SK-MEL-5 (cell line): Measurements from ENCODE around the gene SAMD4A. TPM values are rescaled to one million over a fixed set of nuclear protein-coding genes. Genes with fewer than 3 reads are reported as not detected.

Experiments
- DNase-seq: peaks from one replicate; pipeline ENCODE4 v3.0.0-alpha.2; 2016; ENCODE audit warnings: low read depth, low spot score
- in situ Hi-C: cut with HindIII; loops from 2 replicates; pipeline ENCODE4 v1.10.0; 2016; ENCODE audit warnings: low sequenced_read_pairs, high pct_unique_total_duplicates, low pct_unique_long_range_greater_than_20kb
- total RNA-seq: library from RNA; depleted of rRNA; stranded (reverse); fragments of >200 nt; shearing (Covaris generic); gene quantifications from 2 replicates; pipeline ENCODE4 v1.2.3, GENCODE V29; 2014

The SAMD4A gene
- total RNA-seq, 1 experiment from 2014 or later, result 16.2 TPM

- DNase-seq, result peak; percentile 81
- in situ Hi-C loops, result no loop called here
Measured at GRCh38 chr14:54722791-54723432, 156.0 kb downstream of the SAMD4A start.

- in situ Hi-C loops, result no loop called here
- DNase-seq, result no peak
Measured at GRCh38 chr14:54724123-54724522, 157.2 kb downstream of the SAMD4A start.

- DNase-seq, result peak; percentile 96
- in situ Hi-C loops, result no loop called here
Measured at GRCh38 chr14:54724676-54725325, 157.9 kb downstream of the SAMD4A start.

GRCh38 chr14:54725998-54726397 lies 159.1 kb downstream of the SAMD4A start:
- DNase-seq, result no peak
- in situ Hi-C loops, result no loop called here

GRCh38 chr14:54727929-54728328 lies 161.0 kb downstream of the SAMD4A start:
- DNase-seq, result no peak
- in situ Hi-C loops, result no loop called here

- no peak for DNase-seq
Measured at GRCh38 chr14:54728700-54729527, 162.0 kb downstream of the SAMD4A start.

GRCh38 chr14:54730156-54730961 lies 163.4 kb downstream of the SAMD4A start:
- in situ Hi-C loops, result no loop called here
- no peak for DNase-seq

More at GRCh38 chr14:54728700-54729527, 162.0 kb downstream of the SAMD4A start:
- in situ Hi-C loops, result no loop called here

GRCh38 chr14:54734966-54735365 lies 168.0 kb downstream of the SAMD4A start:
- DNase-seq, result no peak
- in situ Hi-C loops, result no loop called here

- DNase-seq, result no peak
- in situ Hi-C loops, result no loop called here
Measured at GRCh38 chr14:54735424-54735823, 168.5 kb downstream of the SAMD4A start.

- in situ Hi-C loops, result no loop called here
- no peak for DNase-seq
Measured at GRCh38 chr14:54737132-54737711, 170.3 kb downstream of the SAMD4A start.

- peak; percentile 85 for DNase-seq
- in situ Hi-C loops, result no loop called here
Measured at GRCh38 chr14:54738009-54738408, 171.1 kb downstream of the SAMD4A start.

- in situ Hi-C loops, result no loop called here
- DNase-seq, result no peak
Measured at GRCh38 chr14:54739514-54739913, 172.6 kb downstream of the SAMD4A start.

GRCh38 chr14:54742492-54743350 lies 175.8 kb downstream of the SAMD4A start:
- in situ Hi-C loops, result no loop called here
- DNase-seq, result no peak

GRCh38 chr14:54743382-54743781 lies 176.5 kb downstream of the SAMD4A start:
- no peak for DNase-seq
- in situ Hi-C loops, result no loop called here

GRCh38 chr14:54746019-54746418 lies 179.1 kb downstream of the SAMD4A start:
- in situ Hi-C loops, result no loop called here
- no peak for DNase-seq

- no peak for DNase-seq
- in situ Hi-C loops, result no loop called here
Measured at GRCh38 chr14:54747616-54748015, 180.7 kb downstream of the SAMD4A start.

- DNase-seq, result no peak
- in situ Hi-C loops, result no loop called here
Measured at GRCh38 chr14:54749180-54749579, 182.3 kb downstream of the SAMD4A start.
